LoVo (cell line): ENCODE data around the gene IRX4.

Experiments used
- DNase-seq: peaks from one replicate; pipeline ENCODE4 v3.0.0-alpha.2; 2016; ENCODE audit warnings: low spot score

The IRX4 gene

DNA sequence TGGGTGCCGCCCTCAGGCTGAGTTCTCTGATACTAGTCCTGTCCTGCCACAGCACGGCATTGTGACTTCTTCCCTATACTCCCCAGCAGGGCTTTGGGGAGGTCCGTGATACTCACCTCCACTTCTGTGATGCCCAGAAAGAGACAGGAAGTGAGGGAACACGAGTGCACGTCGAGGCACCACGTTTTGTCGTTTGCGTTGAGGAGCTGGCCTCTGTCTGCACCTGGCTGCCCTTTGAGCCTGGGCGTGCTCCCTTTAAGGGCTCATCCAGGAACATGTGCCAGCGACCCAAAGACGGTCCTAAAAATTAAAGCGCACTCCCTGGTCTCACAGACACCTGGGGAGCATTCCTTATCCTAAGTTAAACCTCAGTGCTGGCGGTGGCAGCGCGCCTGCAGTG lies 8.7 kb upstream of the IRX4 start:
- DNase-seq: no peak

- no peak for DNase-seq
These were observed 7.6 kb upstream of the IRX4 start for GRCh38 chr5:1890296-1890695.

DNA sequence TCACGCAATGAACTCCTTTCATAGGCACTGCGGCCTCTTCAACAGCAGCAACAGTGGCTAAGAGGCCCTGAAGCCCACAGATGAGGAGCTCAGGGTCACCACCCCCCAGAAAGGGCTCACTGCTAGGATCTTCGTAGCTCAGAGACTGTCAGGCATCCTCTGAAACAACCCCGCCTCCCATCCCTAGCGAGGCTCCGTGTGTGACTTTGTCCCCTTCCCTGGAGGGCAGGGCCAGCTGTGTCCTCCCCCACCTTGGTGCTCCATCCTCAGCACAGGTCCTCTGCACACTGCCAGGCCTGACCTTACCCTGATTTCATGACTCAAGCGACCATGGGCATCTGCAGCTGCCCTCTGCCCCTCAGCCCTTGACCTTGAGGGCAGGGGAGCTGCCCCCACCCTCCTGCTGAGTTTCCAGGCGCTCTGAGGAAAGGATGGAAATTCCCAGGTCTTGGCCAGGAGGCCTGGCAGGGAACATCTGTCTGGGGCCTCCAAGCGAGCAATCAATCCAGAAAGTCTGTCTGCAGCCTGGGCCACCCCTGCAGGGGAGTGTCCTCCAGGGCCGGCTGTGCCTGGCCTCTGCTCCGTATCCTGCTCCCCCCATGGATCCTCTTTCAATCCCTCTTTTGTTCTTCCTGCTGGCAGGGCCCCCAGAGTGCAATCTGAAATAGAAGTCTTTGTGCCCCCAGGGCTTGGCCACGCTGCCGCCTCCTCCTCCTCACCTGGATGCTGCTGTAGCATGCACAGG lies 6.8 kb upstream of the IRX4 start:
- DNase-seq: no peak

GRCh38 chr5:1888541-1889251 lies 6.0 kb upstream of the IRX4 start:
- no peak for DNase-seq

DNA sequence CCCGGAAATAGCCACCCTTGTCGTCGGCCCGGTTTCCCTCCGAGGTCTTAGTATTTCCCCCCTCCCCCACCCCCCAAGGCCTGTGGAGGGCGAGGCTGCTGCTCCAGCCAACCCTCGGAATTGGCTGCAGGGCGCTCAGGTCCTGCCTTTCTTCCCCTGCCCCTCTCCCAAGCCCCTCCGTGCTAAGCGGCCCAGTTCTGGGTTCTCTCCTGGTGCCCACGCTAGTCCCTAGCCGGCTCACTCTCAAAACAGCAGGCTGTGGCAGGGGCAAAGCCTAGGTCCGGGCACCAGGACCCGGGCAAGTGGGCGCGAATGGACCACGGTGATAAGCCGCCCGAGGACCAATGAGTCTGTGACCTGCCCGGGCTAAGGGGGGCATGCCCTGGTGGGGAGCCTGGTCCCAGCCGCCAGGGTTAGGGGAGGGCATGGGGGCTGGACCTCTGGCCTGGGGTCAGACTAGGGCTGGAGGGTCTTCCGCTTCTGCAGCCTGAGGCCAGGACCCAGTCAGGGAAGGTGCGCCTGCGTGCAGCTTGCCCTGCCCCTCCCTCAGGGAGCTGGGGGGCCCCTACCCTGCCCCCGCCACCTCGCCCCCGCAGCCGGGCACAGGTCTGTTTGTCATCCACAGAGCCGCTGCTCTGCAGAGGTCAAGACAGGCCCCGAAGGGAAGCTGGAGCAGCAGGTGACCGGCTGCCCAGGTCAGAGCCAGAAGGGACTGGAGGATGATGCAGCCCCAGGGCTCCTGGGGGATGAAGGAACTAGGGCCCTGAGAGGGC lies 5.0 kb upstream of the IRX4 start:
- DNase-seq: no peak

DNA sequence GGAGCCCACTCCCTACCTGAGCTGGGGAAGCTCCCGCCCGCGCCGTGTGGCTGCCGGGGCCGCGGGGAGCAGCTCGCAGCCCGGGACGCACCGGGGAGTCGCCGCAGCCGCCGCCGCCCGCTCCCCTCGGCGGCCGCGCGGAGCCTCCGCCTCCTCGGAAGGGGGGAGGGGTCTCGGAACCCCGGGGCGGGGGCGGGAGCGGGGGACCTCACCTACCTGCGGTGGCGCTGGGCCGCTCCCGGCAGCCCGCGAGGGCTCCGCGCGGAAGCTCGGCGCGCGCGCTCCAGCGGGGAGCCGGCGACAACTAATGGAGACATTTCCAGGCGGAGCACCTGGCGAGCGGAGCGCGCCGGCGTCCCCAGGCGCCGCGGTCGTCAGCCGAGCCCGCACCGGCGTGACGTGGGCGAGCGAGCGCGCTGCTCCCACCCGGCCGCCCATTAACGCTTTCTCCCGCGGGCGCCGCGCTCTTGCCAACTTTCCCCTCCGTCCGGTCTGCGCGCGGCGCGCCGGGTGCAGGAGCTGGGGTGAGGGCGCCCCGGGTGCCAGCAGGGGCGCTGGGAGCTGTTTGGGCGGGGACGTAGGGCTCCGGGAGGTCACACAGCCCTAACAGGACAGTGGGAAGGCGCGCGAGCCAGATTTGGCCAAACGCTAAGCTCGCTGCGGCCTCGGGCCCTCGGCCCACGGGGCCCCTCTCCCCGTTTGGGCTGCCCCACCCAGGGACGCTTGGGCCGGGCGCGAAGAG lies 4.3 kb upstream of the IRX4 start:
- no peak for DNase-seq

DNA sequence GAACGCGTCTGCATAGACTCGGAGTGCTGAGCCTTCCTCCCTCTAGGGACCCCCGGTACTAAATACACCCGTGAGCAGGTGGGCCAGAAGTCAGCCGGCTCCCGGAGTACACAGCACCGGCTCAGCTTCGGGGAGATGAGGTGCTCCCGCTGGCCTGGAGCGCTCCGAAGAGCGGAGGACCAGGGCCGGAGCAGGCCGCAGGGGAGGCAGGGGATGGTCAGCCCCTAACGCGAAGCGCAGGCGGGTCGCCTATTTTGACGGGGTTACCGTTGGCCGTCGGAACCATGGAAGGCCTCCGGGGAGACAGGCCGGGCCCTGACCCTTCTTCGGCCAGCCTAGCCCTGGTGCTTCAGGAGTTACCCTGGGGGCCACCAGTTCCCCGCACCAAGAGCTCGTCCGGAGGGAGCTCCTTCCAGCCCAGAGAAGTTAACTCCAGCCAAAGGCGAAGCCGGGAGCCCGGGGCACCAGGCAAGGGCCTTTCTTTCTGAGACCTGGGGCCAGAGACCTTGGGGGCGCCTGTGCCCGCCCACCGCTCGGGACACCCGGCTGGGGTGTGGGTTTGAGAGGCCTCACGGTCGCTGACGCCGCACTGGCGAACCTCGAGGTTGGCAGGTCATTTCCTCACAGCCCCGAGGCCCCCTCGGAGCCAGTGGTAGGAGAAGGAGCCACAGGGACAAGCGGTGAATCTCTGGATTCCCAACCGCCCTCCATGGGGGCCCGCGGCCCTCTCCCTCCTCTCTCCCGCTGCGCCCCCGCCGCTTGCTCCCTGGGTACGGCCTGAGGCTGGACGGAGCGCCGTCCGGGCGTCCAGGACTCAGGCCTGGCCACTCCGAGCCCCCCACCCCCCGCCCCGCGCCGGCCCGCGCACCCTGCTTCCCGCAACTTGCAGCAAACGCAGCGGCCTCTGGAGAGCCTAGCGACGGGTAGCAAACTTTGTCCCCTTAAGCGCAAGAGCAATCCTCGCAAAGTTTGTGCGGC lies 3.4 kb upstream of the IRX4 start:
- no peak for DNase-seq

DNA sequence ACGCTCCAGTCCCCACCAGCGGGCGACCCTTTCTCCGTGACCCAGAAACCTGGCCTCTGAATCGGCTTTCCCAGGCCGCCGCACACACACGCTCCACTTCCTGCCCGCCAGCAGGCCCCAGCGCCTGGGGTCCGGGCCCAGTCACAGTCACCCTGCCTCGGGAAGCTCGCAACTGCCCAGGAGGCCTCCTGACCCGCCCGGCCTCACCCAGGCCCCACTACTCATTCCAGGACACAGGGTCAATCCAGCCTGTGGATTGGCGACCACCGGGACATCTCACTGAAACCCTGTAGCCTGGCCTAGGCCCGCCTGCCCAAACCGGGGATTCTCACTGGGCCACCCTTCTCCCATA lies 2.7 kb upstream of the IRX4 start:
- DNase-seq: no peak

GRCh38 chr5:1884678-1885403 lies 2.1 kb upstream of the IRX4 start:
- DNase-seq: no peak

DNA sequence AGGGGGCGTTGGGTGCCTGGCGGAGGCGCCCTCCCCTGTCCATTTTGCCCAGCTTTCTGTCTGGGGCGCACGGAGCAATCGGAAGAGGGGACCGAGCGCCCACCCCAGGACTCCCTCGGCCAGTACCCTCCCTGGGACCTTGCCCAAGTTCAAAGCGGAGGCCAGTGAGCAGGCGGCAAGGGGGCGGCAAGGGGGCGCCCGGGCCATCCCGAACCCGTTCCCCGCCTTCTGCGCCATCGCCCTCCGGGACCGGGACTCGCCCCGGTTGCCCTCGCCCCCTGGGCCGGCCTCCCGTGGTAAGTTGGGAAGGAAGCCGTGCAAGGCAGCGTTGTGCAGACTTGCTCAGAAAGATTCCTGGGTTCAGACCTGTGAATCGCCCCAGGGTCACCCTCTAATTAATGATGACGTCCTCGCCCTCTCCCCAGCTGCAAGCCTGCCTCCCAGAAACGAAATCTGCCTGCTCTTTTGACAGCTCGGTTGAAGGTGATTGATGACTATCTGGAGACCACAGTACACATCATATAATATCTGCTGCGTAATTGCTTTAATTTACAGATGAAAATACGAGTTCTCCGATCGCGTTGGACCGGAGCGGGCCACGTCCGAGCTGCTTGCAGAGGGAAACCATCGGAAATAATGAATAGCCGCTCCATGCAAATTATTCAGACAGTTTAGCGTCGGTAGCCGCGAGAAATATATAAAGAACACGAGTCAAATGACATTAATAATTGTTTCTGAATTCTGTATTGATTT lies 1.4 kb upstream of the IRX4 start:
- no peak for DNase-seq

- DNase-seq: no peak
These were observed 597 bp upstream of the IRX4 start for GRCh38 chr5:1883120-1883924.

DNA sequence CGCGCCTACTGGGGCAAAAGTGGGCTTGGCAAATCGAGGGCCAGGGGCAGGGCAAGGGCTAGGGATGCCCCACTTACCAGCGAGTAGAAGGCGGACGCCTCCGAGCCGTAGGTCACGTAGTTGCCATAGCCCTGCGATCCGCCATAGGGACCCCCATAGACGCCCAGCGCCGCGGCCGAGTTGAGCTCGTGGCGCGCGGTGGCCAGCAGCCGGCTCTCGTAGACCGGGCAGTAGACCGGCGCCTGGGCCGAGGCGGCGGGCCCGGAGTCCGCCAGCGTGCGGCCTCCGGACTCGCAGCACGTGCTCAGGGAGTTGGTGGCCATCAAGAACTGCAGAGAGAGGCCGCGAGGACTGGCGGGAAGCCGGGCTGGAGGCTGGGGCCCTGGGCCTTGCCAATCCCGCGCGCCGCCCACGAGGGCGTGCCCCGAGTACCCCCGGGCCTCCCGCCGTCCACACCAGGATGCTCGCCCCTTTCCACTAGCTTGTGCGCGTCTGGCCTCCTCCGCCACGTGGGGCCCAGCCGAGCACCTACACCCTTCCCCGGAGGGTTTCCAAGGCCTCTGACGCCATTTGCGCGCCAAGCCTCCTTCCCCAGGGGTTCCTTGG lies 891 bp downstream of the IRX4 start:
- no peak for DNase-seq

- DNase-seq: no peak
These were observed 1.6 kb downstream of the IRX4 start for GRCh38 chr5:1881098-1881572.

- no peak for DNase-seq
These were observed 2.2 kb downstream of the IRX4 start for GRCh38 chr5:1880377-1881025.

DNA sequence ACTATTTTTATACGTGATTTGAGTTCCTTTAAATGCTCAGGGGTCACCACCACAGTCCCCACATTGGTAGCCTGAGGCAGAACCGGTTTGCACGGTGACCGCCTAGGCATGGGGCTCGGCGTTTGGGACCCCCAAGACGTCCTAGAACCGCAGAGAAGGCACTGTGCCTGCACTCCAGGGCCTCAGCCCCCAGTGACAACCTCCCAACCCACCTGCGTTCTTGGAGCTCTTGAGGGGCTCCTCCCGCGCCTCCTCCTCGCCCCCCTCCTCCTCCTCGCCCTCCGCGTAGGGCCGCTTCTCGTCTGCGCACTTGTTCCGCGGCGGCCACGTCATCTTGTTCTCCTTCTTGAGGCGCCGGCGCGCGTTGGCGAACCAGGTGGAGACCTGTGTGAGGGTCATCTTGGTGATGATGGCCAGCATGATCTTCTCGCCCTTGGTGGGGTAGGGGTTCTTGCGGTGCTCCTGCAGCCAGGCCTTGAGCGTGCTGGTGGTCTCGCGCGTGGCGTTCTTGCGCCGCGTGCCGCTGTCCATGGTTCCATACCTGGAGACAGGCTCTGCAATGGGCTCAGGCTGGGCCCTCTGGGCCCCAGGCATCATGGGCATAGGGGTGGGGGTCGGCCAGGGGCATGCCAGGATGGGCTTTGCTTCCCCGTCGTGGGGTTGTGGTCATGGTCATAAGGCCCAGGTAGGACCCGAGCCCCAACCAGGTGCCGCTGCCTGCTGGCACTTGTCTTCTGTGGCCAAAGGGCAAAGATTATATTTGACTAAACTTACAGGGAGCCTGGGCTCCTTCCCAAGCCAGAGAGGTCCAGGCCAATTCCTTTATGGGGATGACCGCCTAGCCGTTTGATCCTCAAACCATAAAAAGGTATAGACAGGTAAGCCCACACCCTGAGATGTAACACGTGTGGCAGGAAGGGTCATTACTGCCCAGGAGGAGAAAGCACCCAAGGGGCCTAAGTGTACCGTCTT lies 3.1 kb downstream of the IRX4 start:
- no peak for DNase-seq

GRCh38 chr5:1878050-1878849 lies 4.5 kb downstream of the IRX4 start:
- no peak for DNase-seq
